Right ventricle myocardium superior (tissue), 1 donor: ENCODE measurements around the gene KRT34. TPM values are rescaled to one million over a fixed set of nuclear protein-coding genes. Genes with fewer than 3 reads are reported as not detected.
"Not testable (repeated sequence)": the region's sequence is repeated elsewhere in the genome, so short reads cannot be mapped to it uniquely, and the experiment has no call there.

Experiments
- ATAC-seq: fragments of 200-7000 bp; cut with Tn5 transposase; one replicate; pipeline ENCODE4 v1.9.1; 2020; ENCODE audit warnings: mild to moderate bottlenecking; ENCODE audit not compliant: poor library complexity
- DNase-seq: peaks from one replicate; pipeline ENCODE4 v3.0.0-alpha.2; 2020
- intact Hi-C: fragments of 100-400 bp; cut with DNase I; formaldehyde crosslinking; loops from one replicate; pipeline ENCODE4 v1.11.2; 2022
- long read RNA-seq: library from polyadenylated mRNA; unstranded; transcript quantifications from one replicate; pipeline ENCODE4 v2.0.0, GENCODE V29; 2021
- total RNA-seq: library from RNA; stranded (reverse); fragmentation: NEBNext Ultra II Directional; extraction: Animal tissue kit (Norgen Biotek cat#: 25700); gene quantifications from one replicate; pipeline ENCODE4 v1.2.1, GENCODE V29; 2021
- donor health status: DM: no; HTN: yes; CAD: no; lungs with severe emphysema.

The KRT34 gene
- total RNA-seq = not detected
- long read RNA-seq = 0 reads

DNA sequence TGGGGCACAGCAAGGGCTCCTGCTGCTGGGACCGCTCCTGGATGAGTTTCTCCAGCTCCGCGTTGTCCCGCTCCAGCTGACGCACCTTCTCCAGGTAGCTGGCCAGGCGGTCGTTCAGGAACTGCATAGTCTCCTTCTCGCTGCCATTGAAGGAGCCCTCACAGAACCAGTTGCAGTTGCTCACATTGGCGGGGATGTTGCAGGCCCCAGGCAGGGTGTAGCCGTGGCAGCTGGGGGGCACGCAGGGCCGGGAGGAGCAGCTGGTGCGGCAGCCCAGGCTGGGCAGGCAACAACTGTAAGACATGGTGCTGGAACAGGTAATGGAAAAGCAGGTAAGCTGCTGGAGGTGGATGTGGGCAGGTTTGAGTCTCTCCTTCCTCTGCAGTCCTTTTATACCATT lies at the start of gene KRT34:
Gene KRT34, minus strand, starts transcription at position 364 of the 400 bp plus-strand sequence. Its CDS starts 60 bp downstream, at position 304.
- ATAC-seq, DNase-seq, intact Hi-C loops: not testable (repeated sequence)

GRCh38 chr17:41430376-41430775 lies 48.3 kb upstream of the KRT34 start:
- DNase-seq, ATAC-seq, intact Hi-C loops: not testable (repeated sequence)

GRCh38 chr17:41429667-41430066 lies 47.6 kb upstream of the KRT34 start:
- ATAC-seq (no peak), DNase-seq (no peak)
- intact Hi-C loops = no loop called here

DNA sequence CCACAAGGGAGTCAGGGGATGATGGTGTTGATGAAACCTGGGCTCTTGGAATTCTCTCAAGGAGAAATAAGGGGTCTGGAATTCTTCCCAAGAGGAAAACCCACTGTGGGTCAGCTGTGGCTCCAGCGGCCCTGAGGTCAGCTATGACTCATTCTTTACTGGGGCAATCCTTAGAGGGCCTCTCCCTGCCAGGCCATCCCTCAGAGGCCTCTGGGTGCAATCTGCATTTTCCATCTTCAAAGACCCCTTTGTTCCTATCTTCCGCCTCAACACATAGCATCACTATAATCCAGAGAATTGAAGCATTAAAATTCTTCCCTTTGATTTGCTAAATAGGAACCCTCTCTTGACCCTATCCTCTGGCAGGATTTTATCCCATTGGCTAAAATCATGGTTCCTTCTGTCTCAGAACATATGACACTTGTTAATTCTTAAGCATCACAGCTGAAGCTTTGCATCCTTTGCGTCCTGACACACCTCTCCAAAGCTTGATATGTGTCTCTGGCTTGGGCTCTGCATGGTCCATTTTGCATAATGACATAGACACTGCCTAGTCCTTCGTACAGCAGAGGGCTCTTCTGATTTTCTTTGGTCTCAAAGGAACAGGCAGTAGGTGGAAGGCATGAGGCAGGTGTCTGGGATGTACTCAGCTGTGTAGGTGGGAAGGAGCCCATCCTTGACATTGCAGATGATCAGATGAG lies 46.6 kb upstream of the KRT34 start:
- intact Hi-C loops = no loop called here
- ATAC-seq = no peak
- no peak for DNase-seq

DNA sequence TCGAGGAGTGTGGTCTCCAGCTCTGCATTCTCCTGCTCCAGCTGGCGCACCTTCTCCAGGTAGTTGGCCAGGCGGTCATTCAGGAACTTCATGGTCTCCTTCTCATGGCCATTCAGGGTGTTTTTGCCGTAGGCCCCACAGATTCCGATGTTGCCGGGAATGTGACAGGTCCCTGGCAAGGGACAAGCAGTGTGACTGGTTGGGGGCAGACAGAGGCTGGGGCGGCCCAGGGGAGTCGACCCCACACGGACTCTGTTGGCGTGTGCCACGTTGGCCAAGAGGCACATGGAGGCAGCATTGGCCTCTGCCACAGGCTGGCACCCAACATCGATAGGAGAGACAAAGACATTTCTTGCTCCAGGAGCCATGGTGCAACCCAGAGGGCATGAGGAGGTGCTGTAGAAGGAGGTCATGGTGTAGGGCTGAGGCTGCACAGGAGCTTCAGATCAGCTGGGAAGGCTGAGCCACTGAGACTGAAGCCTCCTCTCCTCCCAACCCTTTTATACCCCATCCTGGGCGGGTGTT lies 42.1 kb upstream of the KRT34 start, which contains the start of gene KRT37:
Gene KRT37, minus strand, starts transcription at position 475 of the 525 bp plus-strand sequence. Its CDS starts 62 bp downstream, at position 413.
- DNase-seq = no peak
- intact Hi-C loops = no loop called here
- ATAC-seq = no peak

DNA sequence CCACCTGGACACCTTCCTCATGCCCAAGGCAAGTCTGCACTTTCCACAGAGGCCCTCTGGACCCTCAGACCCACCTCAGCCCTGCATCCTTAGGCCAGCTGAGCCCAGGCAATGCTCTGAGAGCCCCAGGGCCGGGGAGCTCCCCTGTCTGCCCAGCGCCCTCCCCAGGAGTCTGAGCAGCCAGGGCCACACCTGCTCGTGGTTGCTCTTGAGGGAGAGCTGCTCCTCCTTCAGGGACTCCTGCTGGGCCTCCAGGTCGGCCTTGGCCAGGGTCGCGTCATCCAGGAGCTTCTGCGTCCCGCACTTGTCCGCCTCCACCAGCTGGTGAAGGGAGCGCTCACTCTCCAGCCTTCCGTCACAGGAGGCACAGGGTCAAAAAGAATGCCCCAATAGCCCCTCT lies 40.5 kb upstream of the KRT34 start:
- ATAC-seq, DNase-seq, intact Hi-C loops: not testable (repeated sequence)

GRCh38 chr17:41421617-41422016 lies 39.5 kb upstream of the KRT34 start:
- ATAC-seq = no peak
- no peak for DNase-seq
- intact Hi-C loops = no loop called here

GRCh38 chr17:41421116-41421515 lies 39.0 kb upstream of the KRT34 start:
- intact Hi-C loops = no loop called here
- no peak for ATAC-seq

GRCh38 chr17:41420134-41420533 lies 38.0 kb upstream of the KRT34 start:
- DNase-seq = no peak
- intact Hi-C loops = no loop called here
- no peak for ATAC-seq

More at GRCh38 chr17:41421116-41421515, 39.0 kb upstream of the KRT34 start:
- DNase-seq = no peak

GRCh38 chr17:41419716-41420115 lies 37.6 kb upstream of the KRT34 start:
- ATAC-seq = no peak
- intact Hi-C loops = no loop called here
- DNase-seq = no peak

- intact Hi-C loops = no loop called here
- DNase-seq (no peak), ATAC-seq (no peak)
Observed at GRCh38 chr17:41418116-41418860, 36.2 kb upstream of the KRT34 start.

- intact Hi-C loops = no loop called here
- DNase-seq (no peak), ATAC-seq (no peak)
Observed at GRCh38 chr17:41417576-41418015, 35.5 kb upstream of the KRT34 start.

DNA sequence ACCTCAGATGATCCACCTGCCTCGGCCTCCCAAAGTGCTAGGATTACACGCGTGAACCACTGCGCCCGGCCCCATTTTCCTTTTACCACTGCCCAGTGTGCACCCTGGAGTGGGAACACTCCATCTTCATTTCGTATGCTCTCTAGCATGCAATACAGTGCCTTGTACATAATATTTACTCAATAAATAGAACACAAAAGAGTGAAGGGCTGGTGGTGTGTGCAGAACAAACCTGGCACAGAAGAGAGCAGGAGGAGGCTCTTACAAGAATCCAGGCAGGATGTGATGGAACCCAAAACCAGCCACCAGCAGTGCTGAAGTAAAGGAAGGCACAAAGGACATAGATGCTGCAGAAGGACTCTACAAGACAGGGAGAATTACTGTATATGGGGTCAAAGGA lies 35.0 kb upstream of the KRT34 start:
- intact Hi-C loops = no loop called here
- DNase-seq (no peak), ATAC-seq (no peak)

GRCh38 chr17:41416479-41416878 lies 34.4 kb upstream of the KRT34 start:
- ATAC-seq = no peak
- intact Hi-C loops = no loop called here
- DNase-seq = no peak

DNA sequence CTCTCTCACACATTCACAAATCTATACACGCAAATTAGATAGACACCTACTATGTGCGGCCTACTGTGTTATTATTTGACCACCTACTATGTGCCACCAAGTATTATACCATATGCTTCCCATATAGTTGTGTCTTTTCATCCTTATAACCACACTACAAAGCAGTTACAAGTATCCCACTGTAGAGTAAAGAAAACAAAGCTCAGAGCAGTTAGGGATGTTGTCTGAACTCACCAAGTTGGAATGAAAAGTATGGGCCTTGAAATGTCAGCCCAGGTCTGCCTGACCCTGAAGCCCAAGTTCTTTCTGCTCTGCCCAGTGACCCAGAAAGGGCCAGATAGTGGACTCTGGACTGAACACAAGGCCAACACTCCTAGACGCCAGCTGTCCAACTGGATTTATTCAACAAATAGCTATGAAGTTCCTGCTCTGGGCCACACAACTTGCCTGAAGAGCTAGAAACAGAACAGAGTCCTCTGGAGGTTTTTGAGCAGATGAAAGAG lies 33.8 kb upstream of the KRT34 start:
- ATAC-seq (no peak), DNase-seq (no peak)
- intact Hi-C loops = no loop called here

DNA sequence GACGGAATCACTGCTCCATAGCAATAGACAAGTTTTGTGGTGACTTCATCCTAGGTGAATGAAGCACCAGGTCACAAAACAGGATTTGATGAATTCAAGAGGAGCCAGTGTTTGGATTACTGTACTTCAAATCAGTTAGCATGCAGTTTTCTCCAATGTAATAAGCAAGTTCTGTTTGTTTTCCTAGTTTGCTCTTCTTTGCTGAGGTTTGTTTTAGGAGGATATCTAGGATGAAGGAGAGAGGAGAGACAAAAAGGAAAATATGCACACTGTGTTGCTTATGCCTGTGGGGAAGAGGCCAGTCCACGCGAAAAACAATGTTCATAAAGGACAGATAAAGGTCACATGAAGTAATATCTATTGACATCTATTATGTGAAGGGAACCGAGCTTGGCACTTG lies 33.3 kb upstream of the KRT34 start:
- no peak for ATAC-seq
- intact Hi-C loops = no loop called here

DNA sequence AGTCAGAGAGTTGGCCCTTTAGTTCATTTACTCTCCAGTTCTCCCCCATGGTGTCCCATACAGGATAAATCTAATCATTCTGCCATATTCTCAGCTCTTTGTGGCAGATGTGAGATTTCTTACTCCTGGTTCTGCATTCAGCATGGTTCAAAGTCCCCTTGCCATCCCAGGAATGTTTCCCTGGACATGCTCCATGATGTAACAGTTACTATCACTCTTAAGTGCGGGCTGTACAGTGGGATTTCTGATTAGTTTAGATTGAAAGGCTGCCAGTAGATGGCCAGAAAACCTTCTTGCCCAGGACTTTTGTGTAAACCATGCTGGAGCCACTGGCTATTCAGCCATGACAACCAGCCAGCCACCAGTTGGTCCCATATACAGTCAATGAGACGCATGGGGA lies 31.9 kb upstream of the KRT34 start:
- ATAC-seq = no peak
- DNase-seq = no peak
- intact Hi-C loops = no loop called here

More for the DNA sequence above, 33.3 kb upstream of the KRT34 start:
- DNase-seq = no peak

GRCh38 chr17:41413353-41413957 lies 31.3 kb upstream of the KRT34 start:
- DNase-seq = no peak

More at GRCh38 chr17:41413353-41413957, 31.3 kb upstream of the KRT34 start:
- intact Hi-C loops = no loop called here
- ATAC-seq = no peak
